HepG2 (cell line): ENCODE data around the gene IFNE.

ENCODE experiments used
- GLI4 ChIP-seq: sonication (generic); formaldehyde crosslinking; IDR thresholded peaks from 2 replicates; pipeline ENCODE4 v1.5.1; 2020; ENCODE audit warnings: missing genetic modification reagents, mild to moderate bottlenecking, moderate library complexity, borderline replicate concordance
- SP1 ChIP-seq, 2 experiments: fragments of 450-650 bp in 1 of 2; sonication (generic) in 1 of 2; formaldehyde crosslinking in 1 of 2; IDR thresholded peaks; 2 replicates each; pipeline versions ENCODE4 v1.4.0 to v1.6.1; 2016 to 2020; ENCODE audit warnings: missing genetic modification reagents in 1 of 2
- THAP7 ChIP-seq: sonication (generic); formaldehyde crosslinking; IDR thresholded peaks from 2 replicates; pipeline ENCODE4 v1.8.1; 2023; ENCODE audit warnings: mild to moderate bottlenecking, missing genetic modification reagents
- ZNF205 ChIP-seq: IDR thresholded peaks from 2 replicates; pipeline ENCODE4 v1.6.1; 2018; ENCODE audit warnings: missing biosample characterization, missing genetic modification reagents
- ZNF276 ChIP-seq: sonication (generic); formaldehyde crosslinking; IDR thresholded peaks from 2 replicates; pipeline ENCODE4 v1.4.0; 2020; ENCODE audit warnings: mild to moderate bottlenecking, low read depth, missing genetic modification reagents

- TF ChIP-seq SP1 (IDR thresholded peaks at IDR 0.05) (no peak), SP1 (CRISPR knock-in tag; IDR thresholded peaks at IDR 0.05) (no peak), ZNF276 (no peak), THAP7 (no peak), ZNF205 (CRISPR knock-in tag) (no peak), GLI4 (CRISPR knock-in tag) (no peak)
Observed at GRCh38 chr9:21522348-21522747, 40.2 kb upstream of the IFNE start.
